HCT116 (cell line): ENCODE measurements around the gene SLC25A47. TPM values are rescaled to one million over a fixed set of nuclear protein-coding genes. Genes with fewer than 3 reads are reported as not detected.
A peak's percentile ranks its signal among the peaks of the same experiment; 100 is the strongest.

Source experiments
- ATAC-seq: fragments of 200-7000 bp; cut with Tn5 transposase; 2 replicates; pipeline ENCODE4 v1.9.1; 2020; ENCODE audit warnings: mild to moderate bottlenecking, moderate library complexity
- BruUV-seq: library from RNA; stranded (reverse); fragments of 400-500 nt; replicated peaks from 2 replicates; lab custom pipeline; 2021; lab: Mats Ljungman, UMichigan
- CTCF ChIA-PET: fragments of 300-600 bp; sonication (Branson Sonifier 250); formaldehyde crosslinking; loops from one replicate; lab custom pipeline; 2021; ENCODE audit warnings: antibody characterized with exemption; lab: Charles Lee
- POLR2A ChIA-PET: fragments of 300-600, 350-600 bp; sonication (Branson Sonifier 250); formaldehyde crosslinking; loops from one replicate; lab custom pipeline; 2021; ENCODE audit warnings: antibody characterized with exemption; lab: Charles Lee
- RAD21 ChIA-PET, 2 experiments: fragments of 300-600 bp; sonication (Branson Sonifier 250); formaldehyde crosslinking; loops; one replicate each; lab custom pipeline; 2023; ENCODE audit warnings: low total read pairs in 2 of 2; ENCODE audit not compliant: uncharacterized antibody in 2 of 2, unreplicated experiment in 2 of 2, low non-redundant PET in 1 of 2; lab: Charles Lee
- DNase-seq: peaks from one replicate; pipeline ENCODE4 v3.0.0-alpha.2; 2010; ENCODE audit warnings: low read depth, low spot score
- H2AFZ ChIP-seq: fragments of 200-600 bp; shearing (Covaris generic), sonication (generic); 2 replicates; pipeline ENCODE4 v1.6.1; 2017; ENCODE audit warnings: low read depth, mixed run types, mixed read lengths, antibody characterized with exemption, low read length; ENCODE audit not compliant: poor library complexity, severe bottlenecking
- H3K27ac ChIP-seq: 2 replicates; pipeline ENCODE4 v1.5.1; 2012; ENCODE audit warnings: low read depth, low read length
- H3K27me3 ChIP-seq: fragments of 200-600 bp; sonication (generic); 2 replicates; pipeline ENCODE4 v1.6.1; 2016; ENCODE audit warnings: mixed run types, low read length, mixed read lengths; ENCODE audit not compliant: insufficient read depth
- H3K36me3 ChIP-seq, 2 experiments: fragments of 200-500 bp in 1 of 2; fragments of 200-600 bp in 1 of 2; sonication (Bioruptor generic) in 1 of 2; sonication (generic) in 1 of 2; 2 replicates each; pipeline versions ENCODE4 v1.5.1 to v1.6.1; 2014 to 2016; ENCODE audit warnings: low read length in 2 of 2, inconsistent platforms in 1 of 2, mixed read lengths in 1 of 2, mixed run types in 1 of 2; ENCODE audit not compliant: insufficient read depth in 2 of 2, control insufficient read depth in 1 of 2
- H3K4me1 ChIP-seq, 2 experiments: fragments of 200-600 bp in 1 of 2; sonication (generic) in 1 of 2; 2 replicates each; pipeline versions ENCODE4 v1.5.1 to v1.6.1; 2012 to 2017; ENCODE audit warnings: low read length in 2 of 2, inconsistent platforms in 1 of 2, mild to moderate bottlenecking in 1 of 2, mixed read lengths in 1 of 2, mixed run types in 1 of 2, moderate library complexity in 1 of 2; ENCODE audit not compliant: insufficient read depth in 2 of 2, control insufficient read depth in 1 of 2
- H3K4me2 ChIP-seq: fragments of 200-600 bp; sonication (generic); 2 replicates; pipeline ENCODE4 v1.6.1; 2017; ENCODE audit warnings: mixed run types, low read length, mixed read lengths
- H3K4me3 ChIP-seq, 2 experiments: fragments of 200-600 bp in 1 of 2; sonication (generic) in 1 of 2; replicated peaks in 1 of 2; 2 replicates each; pipeline ENCODE4 v1.5.1; 2011 to 2016; ENCODE audit warnings: low read length in 2 of 2, control low read depth in 1 of 2, low read depth in 1 of 2, mild to moderate bottlenecking in 1 of 2, mixed read lengths in 1 of 2, mixed run types in 1 of 2
- H3K79me2 ChIP-seq: fragments of 200-600 bp; sonication (generic); 2 replicates; pipeline ENCODE4 v1.6.1; 2017; ENCODE audit warnings: mild to moderate bottlenecking, mixed run types, low read length, moderate library complexity, mixed read lengths; ENCODE audit not compliant: insufficient read depth
- H3K9ac ChIP-seq: fragments of 200-600 bp; sonication (generic); 2 replicates; pipeline ENCODE4 v1.6.1; 2016; ENCODE audit warnings: low read length, mixed read lengths
- H3K9me2 ChIP-seq: fragments of 200-600 bp; sonication (generic), shearing (Covaris generic); 2 replicates; pipeline ENCODE4 v1.6.1; 2017; ENCODE audit warnings: mixed run types, mild to moderate bottlenecking, moderate library complexity; ENCODE audit not compliant: insufficient read depth
- H3K9me3 ChIP-seq, 2 experiments: fragments of 200-500 bp in 1 of 2; fragments of 200-600 bp in 1 of 2; sonication (Bioruptor generic) in 1 of 2; sonication (generic) in 1 of 2; 2 replicates each; pipeline ENCODE4 v1.6.1; 2014 to 2017; ENCODE audit warnings: low read length in 2 of 2, mixed read lengths in 2 of 2, inconsistent platforms in 1 of 2, low read depth in 1 of 2, mild to moderate bottlenecking in 1 of 2, mixed run types in 1 of 2, moderate library complexity in 1 of 2; ENCODE audit not compliant: control insufficient read depth in 1 of 2, insufficient read depth in 1 of 2
- H4K20me1 ChIP-seq: fragments of 200-600 bp; sonication (generic), shearing (Covaris generic); 2 replicates; pipeline ENCODE4 v1.6.1; 2017; ENCODE audit warnings: mixed run types, mild to moderate bottlenecking, moderate library complexity; ENCODE audit not compliant: insufficient read depth
- ATF3 ChIP-seq: IDR thresholded peaks from 2 replicates; pipeline ENCODE4 v1.6.1; 2012
- CBX3 ChIP-seq: IDR thresholded peaks from 2 replicates; pipeline ENCODE4 v1.6.1; 2012; ENCODE audit warnings: low read depth
- CEBPB ChIP-seq: IDR thresholded peaks from 2 replicates; pipeline ENCODE4 v1.6.1; 2012; ENCODE audit warnings: low read depth
- EGR1 ChIP-seq: IDR thresholded peaks from 2 replicates; pipeline ENCODE4 v1.6.1; 2012; ENCODE audit warnings: low read depth
- ELF1 ChIP-seq: IDR thresholded peaks from 2 replicates; pipeline ENCODE4 v1.6.1; 2012; ENCODE audit warnings: low read depth, borderline replicate concordance
- EZH2 ChIP-seq: fragments of 200-600 bp; sonication (generic); IDR thresholded peaks from 2 replicates; pipeline ENCODE4 v1.6.1; 2017; ENCODE audit warnings: antibody characterized with exemption, mixed run types
- EZH2phosphoT487 ChIP-seq: fragments of 200-600 bp; IDR thresholded peaks from 2 replicates; pipeline ENCODE4 v1.6.1; 2018; ENCODE audit warnings: antibody characterized with exemption, borderline replicate concordance
- JUND ChIP-seq: IDR thresholded peaks from 2 replicates; pipeline ENCODE4 v1.6.1; 2012
- MAX ChIP-seq: IDR thresholded peaks from 2 replicates; pipeline ENCODE4 v1.6.1; 2012
- POLR2A ChIP-seq: IDR thresholded peaks from 2 replicates; pipeline ENCODE4 v1.7.0; 2011; ENCODE audit warnings: borderline replicate concordance; ENCODE audit not compliant: insufficient read depth, insufficient read length; ENCODE audit errors: extremely low read depth
- RAD21 ChIP-seq: IDR thresholded peaks from 2 replicates; pipeline ENCODE4 v1.6.1; 2012; ENCODE audit warnings: low read depth, mild to moderate bottlenecking
- SIN3A ChIP-seq: IDR thresholded peaks from 2 replicates; pipeline ENCODE4 v1.6.1; 2012; ENCODE audit warnings: low read depth
- SP1 ChIP-seq: IDR thresholded peaks from 2 replicates; pipeline ENCODE4 v1.6.1; 2012; ENCODE audit warnings: low read depth
- SRF ChIP-seq: IDR thresholded peaks from 2 replicates; pipeline ENCODE4 v1.6.1; 2012; ENCODE audit warnings: low read depth
- TCF7L2 ChIP-seq: IDR thresholded peaks from 2 replicates; pipeline ENCODE4 v1.7.0; 2011; ENCODE audit warnings: borderline replicate concordance, inconsistent platforms; ENCODE audit not compliant: insufficient read depth, insufficient read length; ENCODE audit errors: extremely low read depth
- YY1 ChIP-seq: IDR thresholded peaks from 2 replicates; pipeline ENCODE4 v1.6.1; 2011; ENCODE audit warnings: low read length, low read depth, moderate library complexity, mild to moderate bottlenecking; ENCODE audit not compliant: insufficient replicate concordance; ENCODE audit errors: extremely low read depth
- ZBTB33 ChIP-seq: IDR thresholded peaks from 2 replicates; pipeline ENCODE4 v1.6.1; 2011; ENCODE audit warnings: mild to moderate bottlenecking, low read length, moderate library complexity; ENCODE audit not compliant: insufficient replicate concordance; ENCODE audit errors: extremely low read depth
- ZFX ChIP-seq: fragments of 450-650 bp; IDR thresholded peaks from 2 replicates; pipeline ENCODE4 v1.6.1; 2017
- intact Hi-C: fragments of 100-400 bp; cut with micrococcal nuclease; formaldehyde crosslinking; loops from 2 replicates; pipeline ENCODE4 v1.10.0; 2022
- total RNA-seq: library from RNA; stranded (reverse); gene quantifications from one replicate; pipeline ENCODE4 v1.2.1, GENCODE V29; 2021; ENCODE audit not compliant: unreplicated experiment
- TF ChIP-seq, protein P1 (sequence below), 3 experiments: fragments of 200-600 bp in 1 of 3; sonication (generic) in 1 of 3; IDR thresholded peaks in 2 of 3; conservative IDR thresholded peaks in 1 of 3; 2 replicates each; pipeline ENCODE4 v1.5.1; 2012 to 2017; ENCODE audit warnings: low read depth in 2 of 3, low read length in 2 of 3, antibody characterized with exemption in 1 of 3, borderline replicate concordance in 1 of 3, control low read depth in 1 of 3, mild to moderate bottlenecking in 1 of 3, mixed read lengths in 1 of 3, mixed run types in 1 of 3, moderate library complexity in 1 of 3; ENCODE audit not compliant: insufficient read depth in 1 of 3
- TF ChIP-seq, protein P2 (sequence below): IDR thresholded peaks from 2 replicates; pipeline ENCODE4 v1.6.1; 2012; ENCODE audit warnings: low read depth

SLC25A47 gene
- total RNA-seq, 1 experiment from 2014 or later, result 0.17 TPM

- Histone ChIP-seq H3K9me3 (no peaks in the 10 kb centered on the region), H3K4me1 (peaks cover 3 to 13% of the 10 kb centered on the region in 2 experiments; a peak in 3 of 4 replicates)
- CTCF ChIA-PET, result interaction anchor here (0.6 kb wide), 1 partner anchor 45 kb away, joined by 3 read pairs; no protein-coding TSS in a partner anchor
- TF ChIP-seq RAD21, result no peak
- TF ChIP-seq YY1, result no peak
- TF ChIP-seq ATF3, result no peak
- no peak for TF ChIP-seq SIN3A
- TF ChIP-seq SP1, result no peak
- TF ChIP-seq, protein P1, sequence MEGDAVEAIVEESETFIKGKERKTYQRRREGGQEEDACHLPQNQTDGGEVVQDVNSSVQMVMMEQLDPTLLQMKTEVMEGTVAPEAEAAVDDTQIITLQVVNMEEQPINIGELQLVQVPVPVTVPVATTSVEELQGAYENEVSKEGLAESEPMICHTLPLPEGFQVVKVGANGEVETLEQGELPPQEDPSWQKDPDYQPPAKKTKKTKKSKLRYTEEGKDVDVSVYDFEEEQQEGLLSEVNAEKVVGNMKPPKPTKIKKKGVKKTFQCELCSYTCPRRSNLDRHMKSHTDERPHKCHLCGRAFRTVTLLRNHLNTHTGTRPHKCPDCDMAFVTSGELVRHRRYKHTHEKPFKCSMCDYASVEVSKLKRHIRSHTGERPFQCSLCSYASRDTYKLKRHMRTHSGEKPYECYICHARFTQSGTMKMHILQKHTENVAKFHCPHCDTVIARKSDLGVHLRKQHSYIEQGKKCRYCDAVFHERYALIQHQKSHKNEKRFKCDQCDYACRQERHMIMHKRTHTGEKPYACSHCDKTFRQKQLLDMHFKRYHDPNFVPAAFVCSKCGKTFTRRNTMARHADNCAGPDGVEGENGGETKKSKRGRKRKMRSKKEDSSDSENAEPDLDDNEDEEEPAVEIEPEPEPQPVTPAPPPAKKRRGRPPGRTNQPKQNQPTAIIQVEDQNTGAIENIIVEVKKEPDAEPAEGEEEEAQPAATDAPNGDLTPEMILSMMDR (IDR thresholded peaks at IDR 0.05 in 2 of 3, conservative IDR thresholded peaks at IDR 0.05 in 1 of 3; ENCODE audit: borderline replicate concordance in 1 of 3, insufficient read depth in 1 of 3, low read depth in 2 of 3, low read length in 2 of 3), result no peak
- TF ChIP-seq ZBTB33, result no peak
- no peak for TF ChIP-seq CEBPB
- TF ChIP-seq POLR2A, result no peak
- no peak for TF ChIP-seq JUND
- no peak for TF ChIP-seq CBX3
- no peak for TF ChIP-seq EGR1
- TF ChIP-seq MAX, result no peak
- no peak for TF ChIP-seq ZFX
- no peak for TF ChIP-seq TCF7L2
- TF ChIP-seq EZH2, result no peak
- TF ChIP-seq EZH2phosphoT487, result no peak
- no peak for TF ChIP-seq ELF1
- TF ChIP-seq SRF, result no peak
- TF ChIP-seq, protein P2, sequence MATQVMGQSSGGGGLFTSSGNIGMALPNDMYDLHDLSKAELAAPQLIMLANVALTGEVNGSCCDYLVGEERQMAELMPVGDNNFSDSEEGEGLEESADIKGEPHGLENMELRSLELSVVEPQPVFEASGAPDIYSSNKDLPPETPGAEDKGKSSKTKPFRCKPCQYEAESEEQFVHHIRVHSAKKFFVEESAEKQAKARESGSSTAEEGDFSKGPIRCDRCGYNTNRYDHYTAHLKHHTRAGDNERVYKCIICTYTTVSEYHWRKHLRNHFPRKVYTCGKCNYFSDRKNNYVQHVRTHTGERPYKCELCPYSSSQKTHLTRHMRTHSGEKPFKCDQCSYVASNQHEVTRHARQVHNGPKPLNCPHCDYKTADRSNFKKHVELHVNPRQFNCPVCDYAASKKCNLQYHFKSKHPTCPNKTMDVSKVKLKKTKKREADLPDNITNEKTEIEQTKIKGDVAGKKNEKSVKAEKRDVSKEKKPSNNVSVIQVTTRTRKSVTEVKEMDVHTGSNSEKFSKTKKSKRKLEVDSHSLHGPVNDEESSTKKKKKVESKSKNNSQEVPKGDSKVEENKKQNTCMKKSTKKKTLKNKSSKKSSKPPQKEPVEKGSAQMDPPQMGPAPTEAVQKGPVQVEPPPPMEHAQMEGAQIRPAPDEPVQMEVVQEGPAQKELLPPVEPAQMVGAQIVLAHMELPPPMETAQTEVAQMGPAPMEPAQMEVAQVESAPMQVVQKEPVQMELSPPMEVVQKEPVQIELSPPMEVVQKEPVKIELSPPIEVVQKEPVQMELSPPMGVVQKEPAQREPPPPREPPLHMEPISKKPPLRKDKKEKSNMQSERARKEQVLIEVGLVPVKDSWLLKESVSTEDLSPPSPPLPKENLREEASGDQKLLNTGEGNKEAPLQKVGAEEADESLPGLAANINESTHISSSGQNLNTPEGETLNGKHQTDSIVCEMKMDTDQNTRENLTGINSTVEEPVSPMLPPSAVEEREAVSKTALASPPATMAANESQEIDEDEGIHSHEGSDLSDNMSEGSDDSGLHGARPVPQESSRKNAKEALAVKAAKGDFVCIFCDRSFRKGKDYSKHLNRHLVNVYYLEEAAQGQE, result no peak
- TF ChIP-seq, all 23 proteins: peak for 0
- ChIA-PET RAD21 (no interaction called here), POLR2A (interaction anchor here (1.9 kb wide), 1 partner anchor 9 kb away, joined by 5 read pairs; no protein-coding TSS in a partner anchor)
- intact Hi-C loops, result no loop called here
- no peaks in the 10 kb centered on the region for H3K27me3 ChIP-seq
- H3K4me3 ChIP-seq, result no peak overlapping the region
- BruUV-seq, result no TSS peak
- no peaks in the 10 kb centered on the region for H3K79me2 ChIP-seq
- H3K27ac ChIP-seq, result no peak overlapping the region; the same call in 1 of the 2 replicates
- H3K36me3 ChIP-seq, result no peaks in the 10 kb centered on the region
- DNase-seq (no peak), ATAC-seq (no peak)
- no peak overlapping the region for H2AFZ ChIP-seq
- H4K20me1 ChIP-seq, result no peaks in the 10 kb centered on the region
- no peaks in the 10 kb centered on the region for H3K9me2 ChIP-seq
- H3K4me2 ChIP-seq, result peak overlapping the region; percentile 54
- peak overlapping the region; percentile 42; the same call in 1 of the 2 replicates for H3K9ac ChIP-seq
These were observed 5.8 kb upstream of the SLC25A47 start for GRCh38 chr14:100317389-100317788.
